ENCODE measurements around the gene CYB5D1. TPM values are rescaled to one million over a fixed set of nuclear protein-coding genes. Genes with fewer than 3 reads are reported as not detected.

Gene CYB5D1
- total and polyA plus RNA-seq, 2 of the 8 experiments (the other 6 are each of a cell fraction or from before 2014, with no cell fraction given), result 11.0 to 18.0 TPM

- no peak overlapping the region for H3K4ac ChIP-seq (replicated peaks; ENCODE audit: insufficient read length, low read depth, low read length)
- 0 out of 2 replicates have a peak overlapping the region, but pooled peaks have one; percentile 93 for H2BK20ac ChIP-seq (ENCODE audit: low read length)
- no peak overlapping the region for H2BK120ac ChIP-seq (replicated peaks; ENCODE audit: low read depth, low read length)
- no peak overlapping the region for H4K8ac ChIP-seq (ENCODE audit: extremely low read depth, insufficient read depth, low read length)
- peaks cover 0 to 15% (median 10%) of the 10 kb centered on the region in 4 experiments; a peak in 6 of 7 replicates for H3K27me3 ChIP-seq (replicated peaks in 1 of 4; ENCODE audit: control insufficient read depth in 3 of 4, extremely low read depth in 1 of 4, insufficient read depth in 3 of 4, low read length in 3 of 4)
- CTCF ChIA-PET (ENCODE audit: partially characterized antibody), result interaction anchor here (0.5 to 8.9 kb wide), 25 partner anchors 8 to 424 kb away, joined by 3 to 71 read pairs (median 3); partner anchors contain the start of genes ALOXE3, CTC1, KDM6B and NAA38
- peak overlapping the region; percentile 71; the same call in 1 of the 2 replicates for H2AK5ac ChIP-seq (ENCODE audit: low read depth, low read length)
- peaks cover 0 to 7% (median 5%) of the 10 kb centered on the region in 4 experiments; a peak in 5 of 7 replicates for H3K4me1 ChIP-seq (replicated peaks in 1 of 4; ENCODE audit: control insufficient read depth in 3 of 4, insufficient read depth in 4 of 4, low read length in 3 of 4)
- H2AFZ ChIP-seq (ENCODE audit: low read length), result peak overlapping the region; percentile 28; the same call in 1 of the 2 replicates
- no peak overlapping the region for H4K91ac ChIP-seq (replicated peaks; ENCODE audit: insufficient read length, low read length)
- H3K79me2 ChIP-seq (ENCODE audit: control insufficient read depth in 1 of 2, insufficient read depth in 2 of 2, low read length in 2 of 2), result no peaks in the 10 kb centered on the region
- H3K9ac ChIP-seq (replicated peaks in 1 of 4; ENCODE audit: extremely low read depth in 1 of 4, low read depth in 3 of 4, low read length in 3 of 4), result no peak overlapping the region
- WGBS, 2 experiments (ENCODE audit: extremely low coverage in 1 of 2, insufficient coverage in 1 of 2, insufficient read length in 1 of 2, insufficient replicate concordance in 2 of 2, low coverage in 1 of 2, low lambda C conversion rate in 2 of 2, missing lambda C conversion rate in 1 of 2), result 82% methylated on average over 7 of the region's 9 CpGs; no CpG with 5 or more reads in 1 of the 2 experiments
- no peaks in the 10 kb centered on the region for H3K9me3 ChIP-seq (ENCODE audit: insufficient read depth in 2 of 2, low read depth in 1 of 2, low read length in 1 of 2)
- no peaks in the 10 kb centered on the region for H4K20me1 ChIP-seq (replicated peaks in 1 of 2; ENCODE audit: control insufficient read depth in 1 of 2, insufficient read depth in 2 of 2, low read length in 2 of 2)
- H2BK15ac ChIP-seq (ENCODE audit: low read length), result peak overlapping the region; percentile 61; the same call in 1 of the 2 replicates
- H3K36me3 ChIP-seq (ENCODE audit: control insufficient read depth in 2 of 4, insufficient read depth in 4 of 4, low read length in 3 of 4), result no peaks in the 10 kb centered on the region
- no peak overlapping the region for H3K14ac ChIP-seq (ENCODE audit: insufficient read length)
- FAIRE-seq, result no peak
- 0 out of 4 replicates have a peak overlapping the region, but pooled peaks of 1 of the 2 experiments have one; percentile 19 for H3K4me2 ChIP-seq (ENCODE audit: insufficient read depth in 1 of 2, low read depth in 2 of 2, low read length in 2 of 2)
- no peaks in the 10 kb centered on the region for H3K23me2 ChIP-seq (ENCODE audit: low read depth, low read length)
- peak overlapping the region; percentile 62; the same call in 1 of the 2 replicates for H2BK12ac ChIP-seq (ENCODE audit: low read depth, low read length)
- no peak overlapping the region for H3K4me3 ChIP-seq (ENCODE audit: extremely low read depth in 1 of 4, insufficient read depth in 2 of 4, low read depth in 3 of 4, low read length in 4 of 4)
- no peak overlapping the region for H4K5ac ChIP-seq (ENCODE audit: insufficient read length, low read depth, low read length)
- no peak overlapping the region; the same call in 1 of the 2 replicates for H3K18ac ChIP-seq (ENCODE audit: extremely low read depth, low read length)
- no peaks in the 10 kb centered on the region for H3K79me1 ChIP-seq (ENCODE audit: low read depth, low read length)
- no peak overlapping the region for H3K27ac ChIP-seq (ENCODE audit: low read depth, low read length)
- POLR2A ChIA-PET (ENCODE audit: partially characterized antibody), result interaction anchor here (0.6 to 1.7 kb wide), 5 partner anchors 8 to 78 kb away, joined by 3 to 5 read pairs (median 3); partner anchors contain the start of genes CYB5D1, KDM6B and NAA38
- DNase-seq (ENCODE audit: low read depth in 1 of 2, low spot score in 2 of 2), result no peak
- 0 out of 2 replicates have a peak overlapping the region, but pooled peaks have one; percentile 16 for H2BK5ac ChIP-seq (ENCODE audit: low read depth, low read length)
- no peak overlapping the region for H3K23ac ChIP-seq (ENCODE audit: insufficient read length)
- H3K56ac ChIP-seq (replicated peaks; ENCODE audit: insufficient read length, low read depth, low read length), result no peak overlapping the region
- TF ChIP-seq JUN (IDR thresholded peaks at IDR 0.05; ENCODE audit: low read depth, low read length) (no peak), CEBPB (IDR thresholded peaks at IDR 0.05; ENCODE audit: low read depth, low read length) (no peak), POLR2AphosphoS5 (IDR thresholded peaks at IDR 0.05; ENCODE audit: low read depth, low read length) (no peak), KDM5A (IDR thresholded peaks at IDR 0.05; ENCODE audit: low read length) (no peak), RXRA (IDR thresholded peaks at IDR 0.05; ENCODE audit: insufficient read depth, low read depth, low read length) (no peak), EP300 (IDR thresholded peaks at IDR 0.05; ENCODE audit: borderline replicate concordance in 1 of 2, low read depth in 2 of 2, low read length in 2 of 2) (no peak), USF2 (IDR thresholded peaks at IDR 0.05; ENCODE audit: low read length) (no peak), CREB1 (IDR thresholded peaks at IDR 0.05) (no peak)
- TF ChIP-seq, protein P1, sequence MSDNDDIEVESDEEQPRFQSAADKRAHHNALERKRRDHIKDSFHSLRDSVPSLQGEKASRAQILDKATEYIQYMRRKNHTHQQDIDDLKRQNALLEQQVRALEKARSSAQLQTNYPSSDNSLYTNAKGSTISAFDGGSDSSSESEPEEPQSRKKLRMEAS (IDR thresholded peaks at IDR 0.05), result no peak
Measured at GRCh38 chr17:7824021-7824924, 33.5 kb upstream of the CYB5D1 start.

All from H1 (cell line).